Measurements from ENCODE around the gene CNIH1. TPM values are rescaled to one million over a fixed set of nuclear protein-coding genes. Genes with fewer than 3 reads are reported as not detected.
"Not testable (repeated sequence)": the region's sequence is repeated elsewhere in the genome, so short reads cannot be mapped to it uniquely, and the experiment has no call there.

The CNIH1 gene
- total RNA-seq, 1 experiment from 2014 or later: 118 TPM

GRCh38 chr14:54440476-54440872, 700 bp downstream of the CNIH1 start:
- no peaks in the 10 kb centered on the region for H3K9me3 Mint-ChIP-seq (ENCODE audit: low read depth, unreplicated experiment)
- no TSS peak for BruUV-seq (replicated peaks)
- TF ChIP-seq CTCF (IDR thresholded peaks at IDR 0.05; ENCODE audit: unreplicated experiment): no peak
- intact Hi-C loops (cut with micrococcal nuclease; ENCODE audit: unreplicated experiment): no loop called here
- CTCF ChIA-PET: no interaction called here
- no peak for DNase-seq
- H3K27me3 Mint-ChIP-seq (ENCODE audit: unreplicated experiment): no peaks in the 10 kb centered on the region
- peaks cover 38% of the 10 kb centered on the region for H3K4me1 Mint-ChIP-seq (ENCODE audit: low read depth, unreplicated experiment)
- H3K4me3 Mint-ChIP-seq (ENCODE audit: low read depth, unreplicated experiment): peak overlapping the region; percentile 78
- H3K36me3 Mint-ChIP-seq (ENCODE audit: insufficient read depth, unreplicated experiment): peaks cover 33% of the 10 kb centered on the region
- peak overlapping the region; percentile 80 for H3K27ac Mint-ChIP-seq (ENCODE audit: unreplicated experiment)

- TF ChIP-seq CTCF (IDR thresholded peaks at IDR 0.05; ENCODE audit: unreplicated experiment): no peak
- DNase-seq: no peak
- H3K9me3 Mint-ChIP-seq (ENCODE audit: low read depth, unreplicated experiment): no peaks in the 10 kb centered on the region
- H3K27me3 Mint-ChIP-seq (ENCODE audit: unreplicated experiment): no peaks in the 10 kb centered on the region
- peaks cover 42% of the 10 kb centered on the region for H3K4me1 Mint-ChIP-seq (ENCODE audit: low read depth, unreplicated experiment)
- H3K36me3 Mint-ChIP-seq (ENCODE audit: insufficient read depth, unreplicated experiment): peaks cover 33% of the 10 kb centered on the region
- BruUV-seq (replicated peaks): TSS peak; percentile 59
- intact Hi-C loops (cut with micrococcal nuclease; ENCODE audit: unreplicated experiment): no loop called here
- CTCF ChIA-PET: no interaction called here
- H3K27ac Mint-ChIP-seq (ENCODE audit: unreplicated experiment): peak overlapping the region; percentile 80
- peak overlapping the region; percentile 78 for H3K4me3 Mint-ChIP-seq (ENCODE audit: low read depth, unreplicated experiment)
These were observed 1.1 kb downstream of the CNIH1 start for GRCh38 chr14:54440037-54440436.

GRCh38 chr14:54438703-54439102, 2.5 kb downstream of the CNIH1 start:
- BruUV-seq (replicated peaks): no TSS peak
- Mint-ChIP-seq H3K27ac (ENCODE audit: unreplicated experiment) (no peak overlapping the region), H3K27me3 (ENCODE audit: unreplicated experiment) (no peaks in the 10 kb centered on the region), H3K4me3 (ENCODE audit: low read depth, unreplicated experiment) (no peak overlapping the region), H3K36me3 (ENCODE audit: insufficient read depth, unreplicated experiment) (peaks cover 37% of the 10 kb centered on the region), H3K9me3 (ENCODE audit: low read depth, unreplicated experiment) (no peaks in the 10 kb centered on the region), H3K4me1 (ENCODE audit: low read depth, unreplicated experiment) (peaks cover 49% of the 10 kb centered on the region)
- TF ChIP-seq CTCF (IDR thresholded peaks at IDR 0.05; ENCODE audit: unreplicated experiment): no peak
- intact Hi-C loops (cut with micrococcal nuclease; ENCODE audit: unreplicated experiment): no loop called here
- CTCF ChIA-PET: no interaction called here
- no peak for DNase-seq

- DNase-seq; intact Hi-C loops (cut with micrococcal nuclease; ENCODE audit: unreplicated experiment); BruUV-seq (replicated peaks); H3K9me3 Mint-ChIP-seq (ENCODE audit: low read depth, unreplicated experiment); H3K27me3 Mint-ChIP-seq (ENCODE audit: unreplicated experiment); H3K4me3 Mint-ChIP-seq (ENCODE audit: low read depth, unreplicated experiment); H3K27ac Mint-ChIP-seq (ENCODE audit: unreplicated experiment): not testable (repeated sequence)
- CTCF ChIA-PET: interaction anchor here (0.7 kb wide), 3 partner anchors 14 to 1571 kb away, joined by 3 to 4 read pairs (median 4); no protein-coding TSS in a partner anchor
- peaks cover 38% of the 10 kb centered on the region for H3K36me3 Mint-ChIP-seq (ENCODE audit: insufficient read depth, unreplicated experiment)
- peaks cover 49% of the 10 kb centered on the region for H3K4me1 Mint-ChIP-seq (ENCODE audit: low read depth, unreplicated experiment)
These were observed 3.2 kb downstream of the CNIH1 start for GRCh38 chr14:54437954-54438353.

- TF ChIP-seq CTCF (IDR thresholded peaks at IDR 0.05; ENCODE audit: unreplicated experiment): no peak
- DNase-seq: no peak
- BruUV-seq (replicated peaks): no TSS peak
- Mint-ChIP-seq H3K4me1 (ENCODE audit: low read depth, unreplicated experiment) (peaks cover 40% of the 10 kb centered on the region), H3K9me3 (ENCODE audit: low read depth, unreplicated experiment) (no peaks in the 10 kb centered on the region), H3K36me3 (ENCODE audit: insufficient read depth, unreplicated experiment) (peaks cover 34% of the 10 kb centered on the region), H3K4me3 (ENCODE audit: low read depth, unreplicated experiment) (no peak overlapping the region), H3K27me3 (ENCODE audit: unreplicated experiment) (no peaks in the 10 kb centered on the region), H3K27ac (ENCODE audit: unreplicated experiment) (peak overlapping the region; percentile 40)
- intact Hi-C loops (cut with micrococcal nuclease; ENCODE audit: unreplicated experiment): no loop called here
- CTCF ChIA-PET: interaction anchor here (1.6 kb wide), 1 partner anchor 15 kb away, joined by 4 read pairs; no protein-coding TSS in a partner anchor
These were observed 5.6 kb downstream of the CNIH1 start for GRCh38 chr14:54435500-54435981.

All from Calu3 (cell line).